ENCODE measurements around the gene MORC3.

DNA sequence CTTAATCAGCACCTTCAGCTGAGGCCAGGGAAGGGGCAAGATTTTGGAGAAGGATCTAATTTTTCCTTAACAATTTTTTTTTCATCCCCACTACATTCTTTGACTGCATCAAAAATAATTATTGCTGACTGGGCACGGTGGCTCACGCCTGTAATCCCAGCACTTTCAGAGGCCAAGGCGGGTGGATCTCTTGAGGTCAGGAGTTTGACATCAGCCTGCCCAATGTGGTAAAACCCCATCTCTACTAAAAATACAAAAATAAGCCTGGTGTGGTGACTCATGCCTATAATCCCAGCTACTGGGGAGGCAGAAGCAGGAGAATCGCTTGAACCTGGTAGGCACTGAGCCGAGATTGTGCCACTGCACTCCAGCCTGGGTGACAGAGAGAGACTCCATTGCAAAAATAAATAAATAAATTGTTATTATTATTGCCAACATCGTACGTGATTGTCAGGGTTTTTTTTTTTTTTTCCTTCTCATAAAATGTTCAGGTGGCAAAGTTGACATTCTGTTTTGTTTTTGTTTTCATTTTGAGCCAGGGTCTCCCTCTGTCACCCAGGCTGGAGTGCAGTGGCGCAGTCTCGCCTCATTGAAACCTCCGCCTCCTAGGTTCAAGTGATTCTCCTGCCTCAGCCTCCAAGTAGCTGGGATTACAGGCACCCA lies 37.3 kb upstream of the MORC3 start:
- TF ChIP-seq, protein P1, sequence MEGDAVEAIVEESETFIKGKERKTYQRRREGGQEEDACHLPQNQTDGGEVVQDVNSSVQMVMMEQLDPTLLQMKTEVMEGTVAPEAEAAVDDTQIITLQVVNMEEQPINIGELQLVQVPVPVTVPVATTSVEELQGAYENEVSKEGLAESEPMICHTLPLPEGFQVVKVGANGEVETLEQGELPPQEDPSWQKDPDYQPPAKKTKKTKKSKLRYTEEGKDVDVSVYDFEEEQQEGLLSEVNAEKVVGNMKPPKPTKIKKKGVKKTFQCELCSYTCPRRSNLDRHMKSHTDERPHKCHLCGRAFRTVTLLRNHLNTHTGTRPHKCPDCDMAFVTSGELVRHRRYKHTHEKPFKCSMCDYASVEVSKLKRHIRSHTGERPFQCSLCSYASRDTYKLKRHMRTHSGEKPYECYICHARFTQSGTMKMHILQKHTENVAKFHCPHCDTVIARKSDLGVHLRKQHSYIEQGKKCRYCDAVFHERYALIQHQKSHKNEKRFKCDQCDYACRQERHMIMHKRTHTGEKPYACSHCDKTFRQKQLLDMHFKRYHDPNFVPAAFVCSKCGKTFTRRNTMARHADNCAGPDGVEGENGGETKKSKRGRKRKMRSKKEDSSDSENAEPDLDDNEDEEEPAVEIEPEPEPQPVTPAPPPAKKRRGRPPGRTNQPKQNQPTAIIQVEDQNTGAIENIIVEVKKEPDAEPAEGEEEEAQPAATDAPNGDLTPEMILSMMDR (IDR thresholded peaks at IDR 0.05), result no peak
- TF ChIP-seq POLR2A (IDR thresholded peaks at IDR 0.05), result no peak
